HEK293T (cell line): ENCODE results near the gene CDADC1.

ENCODE experiments used
- CTBP1 ChIP-seq: fragments of 450-650 bp; IDR thresholded peaks from 2 replicates; pipeline ENCODE4 v1.6.1; 2016; ENCODE audit warnings: borderline replicate concordance
- FOXK2 ChIP-seq: fragments of 450-650 bp; IDR thresholded peaks from 2 replicates; pipeline ENCODE4 v1.6.1; 2016; ENCODE audit warnings: mild to moderate bottlenecking
- LEF1 ChIP-seq: fragments of 450-650 bp; IDR thresholded peaks from 2 replicates; pipeline ENCODE4 v1.6.1; 2017; ENCODE audit warnings: mild to moderate bottlenecking, borderline replicate concordance
- NFRKB ChIP-seq: fragments of 450-650 bp; IDR thresholded peaks from 2 replicates; pipeline ENCODE4 v1.6.1; 2016; ENCODE audit warnings: mild to moderate bottlenecking, moderate library complexity
- SP1 ChIP-seq: fragments of 450-650 bp; IDR thresholded peaks from 2 replicates; pipeline ENCODE4 v1.6.1; 2017
- SUZ12 ChIP-seq: fragments of 450-650 bp; IDR thresholded peaks from 2 replicates; pipeline ENCODE4 v1.6.1; 2016; ENCODE audit warnings: mild to moderate bottlenecking
- TARDBP ChIP-seq: fragments of 450-650 bp; IDR thresholded peaks from 2 replicates; pipeline ENCODE4 v1.6.1; 2016
- ZNF384 ChIP-seq: fragments of 450-650 bp; IDR thresholded peaks from 2 replicates; pipeline ENCODE4 v1.6.1; 2016

GRCh38 chr13:49225223-49226042 is 22.3 kb upstream of the CDADC1 start:
- TF ChIP-seq SP1 = no peak
- TF ChIP-seq CTBP1 = no peak
- TF ChIP-seq FOXK2 = no peak
- no peak for TF ChIP-seq ZNF384
- no peak for TF ChIP-seq NFRKB
- no peak for TF ChIP-seq TARDBP
- TF ChIP-seq SUZ12 = no peak
- no peak for TF ChIP-seq LEF1
